Karpas-422 (cell line): ENCODE measurements around the gene BCL2. TPM values are rescaled to one million over a fixed set of nuclear protein-coding genes. Genes with fewer than 3 reads are reported as not detected.
A peak's percentile ranks its signal among the peaks of the same experiment; 100 is the strongest.

Experiments used
- DNase-seq: peaks from one replicate; pipeline ENCODE4 v3.0.0-alpha.2; 2015
- H2AFZ ChIP-seq: fragments of 200-600 bp; sonication (generic); 2 replicates; pipeline ENCODE4 v1.6.1; 2014; ENCODE audit warnings: antibody characterized with exemption, low read length, mixed read lengths
- H3K27ac ChIP-seq: fragments of 200-600 bp; sonication (generic); 2 replicates; pipeline ENCODE4 v1.5.1; 2014; ENCODE audit warnings: mild to moderate bottlenecking, low read length, moderate library complexity
- H3K27me3 ChIP-seq: fragments of 200-600 bp; sonication (generic); 2 replicates; pipeline ENCODE4 v1.6.1; 2014; ENCODE audit warnings: low read length, mixed read lengths
- H3K36me3 ChIP-seq: fragments of 200-600 bp; sonication (generic); 2 replicates; pipeline ENCODE4 v1.6.1; 2014; ENCODE audit warnings: low read length, mixed read lengths; ENCODE audit not compliant: insufficient read depth
- H3K4me1 ChIP-seq: fragments of 200-600 bp; sonication (generic); 2 replicates; pipeline ENCODE4 v1.6.1; 2014; ENCODE audit warnings: mild to moderate bottlenecking, low read length, mixed read lengths
- H3K4me2 ChIP-seq: fragments of 200-600 bp; sonication (generic); 2 replicates; pipeline ENCODE4 v1.6.1; 2014; ENCODE audit warnings: low read length, low read depth, mild to moderate bottlenecking; ENCODE audit not compliant: poor library complexity, severe bottlenecking
- H3K4me3 ChIP-seq: fragments of 200-600 bp; sonication (generic); 2 replicates; pipeline ENCODE4 v1.5.1; 2014; ENCODE audit warnings: mild to moderate bottlenecking, antibody characterized with exemption, low read length, mixed read lengths
- H3K79me2 ChIP-seq: fragments of 200-600 bp; sonication (generic); 2 replicates; pipeline ENCODE4 v1.6.1; 2014; ENCODE audit warnings: mild to moderate bottlenecking, low read length, mixed read lengths
- H3K9ac ChIP-seq: fragments of 200-600 bp; sonication (generic); 2 replicates; pipeline ENCODE4 v1.6.0; 2014; ENCODE audit warnings: low read length
- H3K9me2 ChIP-seq: fragments of 200-600 bp; sonication (generic), shearing (Covaris generic); replicated peaks from 2 replicates; pipeline ENCODE4 v1.6.0; 2014; ENCODE audit warnings: mild to moderate bottlenecking, low read length, moderate library complexity; ENCODE audit not compliant: insufficient read depth
- H3K9me3 ChIP-seq: fragments of 300-700, 200-600 bp; sonication (generic); 2 replicates; pipeline ENCODE4 v1.6.1; 2014; ENCODE audit warnings: low read length, mixed read lengths
- H4K20me1 ChIP-seq: fragments of 200-600 bp; sonication (generic); 2 replicates; pipeline ENCODE4 v1.6.1; 2014; ENCODE audit warnings: mild to moderate bottlenecking, antibody characterized with exemption, low read length, low read depth; ENCODE audit not compliant: insufficient read depth
- total RNA-seq: library from RNA; depleted of rRNA; stranded (reverse); fragments of >200 nt; shearing (Covaris generic); gene quantifications from 2 replicates; pipeline ENCODE4 v1.2.3, GENCODE V29; 2014; ENCODE audit warnings: low replicate concordance

Gene BCL2
- total RNA-seq, 1 experiment from 2014 or later: 271 TPM

DNA sequence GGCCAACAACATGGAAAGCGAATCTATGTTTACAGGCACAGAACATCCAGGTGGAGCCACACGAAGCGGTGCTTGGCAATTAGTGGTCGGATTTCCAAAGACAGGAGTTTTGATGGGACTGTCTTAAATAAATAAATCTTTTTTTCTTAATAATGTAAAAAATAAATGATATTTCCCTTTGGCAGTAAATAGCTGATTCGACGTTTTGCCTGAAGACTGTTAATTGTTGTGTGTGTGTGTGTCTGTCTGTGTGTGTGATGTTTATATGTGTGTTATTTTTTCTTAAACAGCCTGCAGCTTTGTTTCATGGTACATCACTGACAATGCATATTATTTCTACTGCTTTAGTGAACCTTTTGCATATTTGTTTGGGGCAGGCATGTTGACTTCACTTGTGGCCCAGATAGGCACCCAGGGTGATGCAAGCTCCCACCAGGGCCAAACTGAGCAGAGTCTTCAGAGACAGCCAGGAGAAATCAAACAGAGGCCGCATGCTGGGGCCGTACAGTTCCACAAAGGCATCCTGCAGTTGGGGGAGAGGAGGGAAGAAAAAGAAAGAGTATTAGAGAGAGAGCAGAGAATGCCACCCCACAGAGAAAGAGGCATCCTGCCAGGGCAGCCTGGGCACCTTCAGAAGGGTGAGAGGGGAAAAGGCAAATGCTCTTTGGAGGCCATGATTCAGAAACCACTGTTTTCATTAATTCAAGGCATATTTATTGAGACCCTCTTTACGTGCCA lies 191.2 kb downstream of the BCL2 start:
- Histone ChIP-seq H3K79me2 (peaks cover 51% of the 10 kb centered on the region), H3K4me3 (no peak overlapping the region), H3K27me3 (no peaks in the 10 kb centered on the region), H3K9me2 (no peaks in the 10 kb centered on the region), H3K36me3 (peaks cover 4% of the 10 kb centered on the region; the same call in 1 of the 2 replicates), H3K4me1 (peaks cover 75% of the 10 kb centered on the region), H3K9me3 (no peaks in the 10 kb centered on the region), H3K9ac (peak overlapping the region; percentile 58), H4K20me1 (no peaks in the 10 kb centered on the region; the same call in 1 of the 2 replicates), H3K27ac (peak overlapping the region; percentile 91), H3K4me2 (peak overlapping the region; percentile 46), H2AFZ (no peak overlapping the region)
- DNase-seq: peak; percentile 50

DNA sequence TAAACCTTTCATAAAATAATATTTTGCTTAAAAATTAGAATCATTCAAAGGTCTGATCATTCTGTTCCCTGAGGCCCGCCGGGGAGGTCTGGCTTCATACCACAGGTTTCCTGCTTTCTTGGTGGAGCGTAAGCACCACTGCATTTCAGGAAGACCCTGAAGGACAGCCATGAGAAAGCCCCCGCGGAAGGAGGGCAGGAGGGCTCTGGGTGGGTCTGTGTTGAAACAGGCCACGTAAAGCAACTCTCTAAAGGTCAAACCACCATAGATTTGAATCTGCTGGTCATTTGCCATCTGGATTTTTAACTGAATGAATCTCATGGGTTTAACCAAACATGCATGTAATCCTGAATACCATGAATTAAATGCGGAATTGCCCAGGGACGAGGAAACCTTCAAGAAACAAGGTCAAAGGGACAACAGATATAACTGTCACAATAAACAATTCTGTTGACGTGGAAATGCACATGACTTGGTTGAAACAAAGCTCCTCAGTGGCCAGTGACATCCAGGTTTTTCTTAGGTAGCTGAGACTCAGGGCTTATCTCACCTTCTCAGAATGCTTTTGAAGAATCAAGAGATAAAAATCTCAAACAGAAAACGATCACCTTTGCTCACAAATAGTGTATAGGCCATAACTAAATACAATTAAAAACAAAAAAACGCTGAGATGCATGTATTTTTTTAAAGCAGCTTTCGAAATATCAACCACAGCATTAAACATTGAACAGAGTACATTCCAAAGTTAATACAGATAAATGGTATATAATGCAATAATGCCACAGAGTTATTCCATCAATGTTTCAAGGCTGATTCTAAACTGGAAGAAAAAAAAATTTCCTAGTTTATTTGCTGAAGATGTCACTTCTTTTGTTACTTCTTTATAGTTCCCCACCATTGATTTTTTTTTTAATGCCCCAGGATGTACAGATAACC lies 193.2 kb downstream of the BCL2 start:
- peaks cover 55% of the 10 kb centered on the region for H3K4me1 ChIP-seq
- H3K79me2 ChIP-seq: peaks cover 34% of the 10 kb centered on the region
- no peak overlapping the region for H2AFZ ChIP-seq
- peak; percentile 61 for DNase-seq
- H3K9me3 ChIP-seq: no peaks in the 10 kb centered on the region
- H3K4me2 ChIP-seq: peak overlapping the region; percentile 46
- H3K36me3 ChIP-seq: peaks cover 4% of the 10 kb centered on the region; the same call in 1 of the 2 replicates
- peak overlapping the region; percentile 50 for H3K9ac ChIP-seq
- H3K9me2 ChIP-seq: no peaks in the 10 kb centered on the region
- peak overlapping the region; percentile 91 for H3K27ac ChIP-seq
- H3K27me3 ChIP-seq: no peaks in the 10 kb centered on the region
- H3K4me3 ChIP-seq: peak overlapping the region; percentile 52
- H4K20me1 ChIP-seq: no peaks in the 10 kb centered on the region; the same call in 1 of the 2 replicates

DNA sequence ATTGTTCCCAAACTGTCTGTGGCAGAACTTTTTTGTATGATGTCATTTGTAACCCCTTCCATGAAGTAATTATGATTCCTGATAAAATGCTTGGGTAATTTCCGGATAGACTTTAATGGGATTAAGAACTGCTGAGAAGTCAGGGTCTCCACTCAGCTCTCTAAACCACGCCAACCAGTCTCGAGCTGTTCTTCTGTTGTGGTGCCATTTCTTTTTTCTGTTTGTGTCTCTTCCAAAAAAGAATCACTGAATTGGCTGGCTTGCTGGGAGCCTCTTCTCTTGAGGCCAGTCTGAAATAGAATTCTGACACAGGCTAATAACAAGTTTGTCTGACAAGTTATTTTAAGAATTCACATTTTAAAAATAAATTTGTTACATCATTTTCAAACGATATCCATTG lies 198.9 kb downstream of the BCL2 start:
- Histone ChIP-seq H3K4me2 (no peak overlapping the region), H3K4me3 (no peak overlapping the region), H3K9me3 (no peaks in the 10 kb centered on the region), H4K20me1 (no peaks in the 10 kb centered on the region), H3K79me2 (no peaks in the 10 kb centered on the region), H3K36me3 (no peaks in the 10 kb centered on the region), H3K27ac (no peak overlapping the region), H3K9ac (no peak overlapping the region), H3K27me3 (no peaks in the 10 kb centered on the region), H3K4me1 (no peaks in the 10 kb centered on the region), H2AFZ (no peak overlapping the region), H3K9me2 (no peaks in the 10 kb centered on the region)
- no peak for DNase-seq

DNA sequence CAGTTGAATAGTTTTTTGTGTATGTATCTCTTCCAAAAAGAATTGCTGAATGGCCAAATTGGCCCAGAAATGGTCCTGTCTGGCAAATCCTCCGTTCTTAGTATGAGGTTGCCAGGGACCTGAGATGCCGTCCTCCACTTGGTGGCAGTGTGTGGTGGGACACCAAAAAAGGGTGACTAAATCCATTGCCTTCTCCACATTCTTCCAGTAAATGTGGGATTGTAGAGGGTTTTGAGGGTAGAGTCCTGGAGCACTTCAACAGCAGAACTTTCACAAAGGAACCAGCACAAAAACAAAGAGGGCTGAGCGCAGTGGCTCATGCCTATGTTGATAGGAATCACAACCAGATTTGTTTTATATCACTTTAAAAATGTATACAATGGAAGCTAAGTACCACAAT lies 199.9 kb downstream of the BCL2 start:
- H3K79me2 ChIP-seq: no peaks in the 10 kb centered on the region
- H2AFZ ChIP-seq: no peak overlapping the region
- no peak overlapping the region for H3K4me3 ChIP-seq
- H3K9ac ChIP-seq: no peak overlapping the region
- no peaks in the 10 kb centered on the region for H3K4me1 ChIP-seq
- H3K27ac ChIP-seq: no peak overlapping the region
- DNase-seq: no peak
- H3K27me3 ChIP-seq: no peaks in the 10 kb centered on the region
- H3K36me3 ChIP-seq: no peaks in the 10 kb centered on the region
- H3K9me2 ChIP-seq: no peaks in the 10 kb centered on the region
- no peaks in the 10 kb centered on the region for H3K9me3 ChIP-seq
- no peaks in the 10 kb centered on the region for H4K20me1 ChIP-seq
- no peak overlapping the region for H3K4me2 ChIP-seq

DNA sequence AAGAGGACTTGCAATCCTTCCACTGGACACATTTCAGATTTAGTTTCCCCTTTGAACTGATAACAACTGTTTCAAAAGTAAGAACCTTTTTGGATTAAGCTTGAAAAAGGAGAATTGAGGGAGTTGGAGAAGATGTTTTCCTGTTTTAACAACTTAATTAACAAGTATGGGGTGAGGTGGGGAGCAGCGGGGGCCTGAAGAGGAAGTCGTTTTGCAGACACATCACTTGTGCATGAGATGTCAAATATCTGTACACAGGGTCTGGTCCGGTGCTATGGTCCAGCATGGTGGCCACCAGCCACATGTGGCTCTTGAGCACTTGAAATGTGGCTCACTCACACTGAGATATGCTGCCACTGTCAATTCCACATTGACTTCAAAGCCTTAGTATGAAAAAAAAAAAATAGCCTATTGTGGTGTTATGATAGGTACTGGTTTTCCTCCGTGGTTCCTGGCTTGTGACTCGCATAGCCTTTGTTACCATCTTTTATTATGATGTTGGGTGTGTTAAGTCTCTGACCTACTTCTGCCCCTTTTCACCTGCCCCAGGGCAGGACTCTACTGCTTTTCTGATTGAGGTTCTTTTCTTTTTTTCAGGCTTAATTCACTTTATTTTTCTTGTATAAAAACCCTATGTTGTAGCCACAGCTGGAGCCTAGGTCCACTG lies 205.5 kb downstream of the BCL2 start:
- H3K9me2 ChIP-seq: no peaks in the 10 kb centered on the region
- no peak overlapping the region for H2AFZ ChIP-seq

DNA sequence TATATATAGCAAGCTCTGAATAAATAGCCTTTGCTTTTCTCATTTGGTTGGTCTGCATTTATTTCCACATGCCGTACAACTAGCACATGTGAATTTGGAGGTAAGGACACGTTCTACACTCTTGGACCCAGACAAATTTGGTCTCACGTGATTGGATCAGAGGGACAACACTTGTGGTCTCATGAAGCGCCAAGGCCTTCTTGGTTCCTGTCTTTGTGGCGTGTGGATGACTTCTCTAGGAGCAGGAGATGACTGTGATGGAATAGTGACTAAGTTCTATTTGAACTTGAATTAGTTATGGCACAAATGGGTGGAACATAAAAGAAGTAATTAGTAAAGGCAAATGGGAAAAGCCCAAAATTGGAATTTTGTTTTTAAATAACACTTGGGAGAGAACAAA lies 206.9 kb downstream of the BCL2 start:
- no peak overlapping the region for H3K4me2 ChIP-seq
- H3K79me2 ChIP-seq: no peaks in the 10 kb centered on the region
- no peaks in the 10 kb centered on the region for H3K4me1 ChIP-seq
- H3K9me2 ChIP-seq: no peaks in the 10 kb centered on the region
- H3K9ac ChIP-seq: no peak overlapping the region
- no peak overlapping the region for H2AFZ ChIP-seq
- no peaks in the 10 kb centered on the region for H3K27me3 ChIP-seq
- H3K4me3 ChIP-seq: no peak overlapping the region
- H3K27ac ChIP-seq: no peak overlapping the region
- no peaks in the 10 kb centered on the region for H3K36me3 ChIP-seq
- no peaks in the 10 kb centered on the region for H4K20me1 ChIP-seq
- DNase-seq: no peak
- H3K9me3 ChIP-seq: no peaks in the 10 kb centered on the region

More for the DNA sequence above, 205.5 kb downstream of the BCL2 start:
- H3K27ac ChIP-seq: no peak overlapping the region
- H3K4me1 ChIP-seq: no peaks in the 10 kb centered on the region
- no peak overlapping the region for H3K4me3 ChIP-seq
- H3K9ac ChIP-seq: no peak overlapping the region
- H3K4me2 ChIP-seq: no peak overlapping the region
- no peaks in the 10 kb centered on the region for H3K79me2 ChIP-seq
- H4K20me1 ChIP-seq: no peaks in the 10 kb centered on the region
- no peaks in the 10 kb centered on the region for H3K27me3 ChIP-seq
- H3K9me3 ChIP-seq: no peaks in the 10 kb centered on the region
- no peaks in the 10 kb centered on the region for H3K36me3 ChIP-seq
- DNase-seq: no peak

DNA sequence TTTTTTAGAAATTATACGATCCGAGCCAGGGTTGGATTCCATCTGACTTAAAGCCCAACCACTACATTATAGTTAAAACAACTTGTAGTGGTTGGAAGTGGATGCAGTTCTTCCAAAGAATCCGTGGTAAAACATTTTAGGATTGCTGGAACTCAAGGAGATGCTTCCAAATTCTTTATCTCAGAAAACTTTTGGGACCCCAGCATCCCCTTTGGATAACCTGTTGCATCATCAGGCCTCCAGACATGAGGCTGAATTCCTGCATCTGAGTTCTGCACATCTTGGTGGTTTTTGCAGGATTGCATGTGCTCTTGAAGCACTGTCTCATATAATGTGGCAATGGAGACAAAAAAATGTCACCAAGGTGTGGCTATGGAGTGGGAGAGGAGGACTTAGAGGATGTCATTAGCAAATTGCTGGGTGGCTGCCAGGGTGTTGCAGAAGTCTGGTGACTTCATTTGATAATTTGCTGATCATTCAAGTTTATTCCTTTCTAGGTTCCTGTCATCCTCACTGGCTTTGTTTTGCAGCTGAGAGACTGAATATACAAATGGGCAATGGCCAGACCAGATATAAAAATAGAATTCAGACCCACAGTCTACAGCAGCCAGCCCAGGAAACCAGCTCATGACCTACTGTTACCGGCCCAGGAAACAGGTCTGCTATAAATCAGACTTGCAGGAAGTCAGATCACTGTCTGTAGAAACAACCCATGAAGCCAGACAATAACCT lies 207.7 kb downstream of the BCL2 start:
- H3K4me3 ChIP-seq: no peak overlapping the region
- no peaks in the 10 kb centered on the region for H3K9me3 ChIP-seq
- H3K9me2 ChIP-seq: no peaks in the 10 kb centered on the region
- no peaks in the 10 kb centered on the region for H3K36me3 ChIP-seq
- DNase-seq: no peak
- H4K20me1 ChIP-seq: no peaks in the 10 kb centered on the region
- H3K4me1 ChIP-seq: no peaks in the 10 kb centered on the region
- no peaks in the 10 kb centered on the region for H3K79me2 ChIP-seq
- no peak overlapping the region for H3K4me2 ChIP-seq
- H3K9ac ChIP-seq: no peak overlapping the region
- no peak overlapping the region for H3K27ac ChIP-seq
- no peaks in the 10 kb centered on the region for H3K27me3 ChIP-seq
- no peak overlapping the region for H2AFZ ChIP-seq
